GM23248 (cell line): Measurements from ENCODE around the gene WARS2.

Experiments used
- EZH2 ChIP-seq: fragments of 200-600 bp; sonication (generic); IDR thresholded peaks from 2 replicates; pipeline ENCODE4 v1.6.1; 2018; ENCODE audit warnings: antibody characterized with exemption, mild to moderate bottlenecking; ENCODE audit not compliant: insufficient read depth, poor library complexity, severe bottlenecking
- EZH2phosphoT487 ChIP-seq: fragments of 200-600 bp; sonication (generic); IDR thresholded peaks from 2 replicates; pipeline ENCODE4 v1.6.1; 2018; ENCODE audit warnings: antibody characterized with exemption, moderate library complexity, mild to moderate bottlenecking, low read depth; ENCODE audit not compliant: insufficient read depth

- TF ChIP-seq EZH2 (no peak), EZH2phosphoT487 (no peak)
These were observed 57.0 kb downstream of the WARS2 start for GRCh38 chr1:119083479-119083878.
